K562 (cell line): ENCODE results near the gene CCDC201. TPM values are rescaled to one million over a fixed set of nuclear protein-coding genes. Genes with fewer than 3 reads are reported as not detected.

Experiments used
- ATAC-seq: fragments of 200-7000 bp; cut with Tn5 transposase; 3 replicates; pipeline ENCODE4 v1.9.1; 2020; ENCODE audit warnings: moderate library complexity
- BruUV-seq: library from RNA; stranded (reverse); fragments of 400-500 nt; replicated peaks from 2 replicates; lab custom pipeline; 2021; lab: Mats Ljungman, UMichigan
- CTCF ChIA-PET: fragments of 300-600 bp; formaldehyde crosslinking; extraction: SDS; loops from one replicate; lab custom pipeline; 2021; ENCODE audit warnings: low intra/inter-chr PET ratio; lab: Yijun Ruan, JAX
- POLR2A ChIA-PET: fragments of 300-600, 350-650 bp; sonication (Branson Sonifier 250); formaldehyde crosslinking; extraction: SDS; loops from one replicate; lab custom pipeline; 2021; ENCODE audit warnings: antibody characterized with exemption, inconsistent platforms; lab: Yijun Ruan, JAX
- DNase-seq, 4 experiments: peaks; one replicate each; pipeline versions ENCODE4 v3.0.0 to v3.0.0-alpha.2; 2011 to 2018; ENCODE audit warnings: low spot score in 3 of 4, mixed read lengths in 3 of 4; ENCODE audit errors: extremely low read depth in 1 of 4
- FAIRE-seq: peaks from 2 replicates; lab custom pipeline; 2011; peaks lifted over from hg19 to GRCh38; lab: Jason Lieb, UNC
- H2AFZ ChIP-seq: 2 replicates; pipeline ENCODE4 v1.6.0; 2011; ENCODE audit warnings: low read depth, low read length, control low read depth, inconsistent platforms
- H3K27ac ChIP-seq: fragments of 200-600 bp; 3 replicates; pipeline ENCODE4 v1.8.0; 2011; ENCODE audit warnings: low read depth, mild to moderate bottlenecking, control low read depth, inconsistent platforms, low read length, moderate library complexity, mixed read lengths; ENCODE audit errors: extremely low read depth
- H3K27me3 ChIP-seq, 2 experiments: fragments of 300-600 bp in 1 of 2; 2 replicates in 1 of 2; 3 replicates in 1 of 2; pipeline versions ENCODE4 v1.6.0 to v1.8.0; 2011; ENCODE audit warnings: inconsistent platforms in 2 of 2, low read length in 2 of 2, mild to moderate bottlenecking in 1 of 2, mixed read lengths in 1 of 2, moderate library complexity in 1 of 2; ENCODE audit not compliant: control insufficient read depth in 2 of 2, insufficient read depth in 2 of 2
- H3K36me3 ChIP-seq: fragments of 300-600 bp; 3 replicates; pipeline ENCODE4 v1.8.0; 2011; ENCODE audit warnings: mild to moderate bottlenecking, low read length, inconsistent platforms; ENCODE audit not compliant: control insufficient read depth, insufficient read depth
- H3K4me1 ChIP-seq, 2 experiments: fragments of 200-600 bp in 1 of 2; replicated peaks in 1 of 2; 2 replicates in 1 of 2; 3 replicates in 1 of 2; pipeline versions ENCODE4 v1.5.1 to v1.8.0; 2011; ENCODE audit warnings: inconsistent platforms in 2 of 2, low read length in 2 of 2, mild to moderate bottlenecking in 1 of 2, mixed read lengths in 1 of 2, moderate library complexity in 1 of 2; ENCODE audit not compliant: control insufficient read depth in 2 of 2, insufficient read depth in 2 of 2
- H3K4me2 ChIP-seq: 2 replicates; pipeline ENCODE4 v1.6.1; 2011; ENCODE audit warnings: low read length, control low read depth, inconsistent platforms, mixed read lengths; ENCODE audit not compliant: insufficient read depth
- H3K4me3 ChIP-seq: fragments of 200-600 bp; sonication (generic), shearing (Covaris generic); 2 replicates; pipeline ENCODE4 v1.5.1; 2016; ENCODE audit warnings: control low read depth, inconsistent platforms
- H3K79me2 ChIP-seq: fragments of 200-600 bp; 3 replicates; pipeline ENCODE4 v1.8.0; 2011; ENCODE audit warnings: low read length, inconsistent platforms; ENCODE audit not compliant: control insufficient read depth, insufficient read depth
- H3K9ac ChIP-seq, 2 experiments: 2 replicates each; pipeline versions ENCODE4 v1.6.0 to v1.6.1; 2011; ENCODE audit warnings: low read depth in 2 of 2, low read length in 2 of 2, control low read depth in 1 of 2, inconsistent platforms in 1 of 2, mild to moderate bottlenecking in 1 of 2, mixed read lengths in 1 of 2; ENCODE audit not compliant: insufficient read depth in 1 of 2
- H3K9me1 ChIP-seq: one replicate; pipeline ENCODE4 v1.6.0; 2011; ENCODE audit warnings: inconsistent platforms, mild to moderate bottlenecking, low read length, moderate library complexity; ENCODE audit not compliant: control insufficient read depth, insufficient read depth
- H3K9me3 ChIP-seq: replicated peaks from 2 replicates; pipeline ENCODE4 v1.5.1; 2011; ENCODE audit warnings: low read depth, low read length, inconsistent platforms; ENCODE audit not compliant: control insufficient read depth, insufficient read depth
- H4K20me1 ChIP-seq: replicated peaks from 2 replicates; pipeline ENCODE4 v1.6.1; 2011; ENCODE audit warnings: low read length, inconsistent platforms, mixed read lengths; ENCODE audit not compliant: control insufficient read depth, insufficient read depth
- CBFA2T2 ChIP-seq: fragments of 450-650 bp; conservative IDR thresholded peaks from 2 replicates; pipeline ENCODE4 v1.6.1; 2017; ENCODE audit warnings: mild to moderate bottlenecking
- CBFB ChIP-seq: sonication (generic); formaldehyde crosslinking; IDR thresholded peaks from 2 replicates; pipeline ENCODE4 v1.4.0; 2020; ENCODE audit warnings: mild to moderate bottlenecking, missing genetic modification reagents
- GABPA ChIP-seq: fragments of 200-800 bp; sonication (Bioruptor generic); conservative IDR thresholded peaks from 2 replicates; pipeline ENCODE4 v1.6.1; 2016; ENCODE audit warnings: low read depth, missing genetic modification characterization, missing compliant biosample characterization
- HEY1 ChIP-seq: fragments of 250-450 bp; sonication (Bioruptor Pico); IDR thresholded peaks from 2 replicates; pipeline ENCODE4 v1.5.0; 2020; ENCODE audit warnings: mild to moderate bottlenecking, moderate library complexity, borderline replicate concordance
- MAZ ChIP-seq, 2 experiments: fragments of 450-650 bp in 1 of 2; sonication (generic) in 1 of 2; formaldehyde crosslinking; IDR thresholded peaks in 1 of 2; conservative IDR thresholded peaks in 1 of 2; 2 replicates each; pipeline versions ENCODE4 v1.4.0 to v1.5.0; 2020; ENCODE audit warnings: mild to moderate bottlenecking in 1 of 2, missing genetic modification reagents in 1 of 2
- NELFE ChIP-seq: IDR thresholded peaks from 2 replicates; pipeline ENCODE4 v1.6.1; 2011; ENCODE audit warnings: mild to moderate bottlenecking; ENCODE audit not compliant: insufficient read depth, insufficient read length
- RBM17 ChIP-seq: fragments of 200-400 bp; formaldehyde crosslinking; IDR thresholded peaks from 2 replicates; pipeline ENCODE4 v1.6.1; 2017; ENCODE audit warnings: low read depth, mild to moderate bottlenecking, low read length, borderline replicate concordance
- TARDBP ChIP-seq: fragments of 450-650 bp; IDR thresholded peaks from 2 replicates; pipeline ENCODE4 v1.6.1; 2016
- ZFP30 ChIP-seq: fragments of 250-450 bp; sonication (Bioruptor Pico); IDR thresholded peaks from 2 replicates; pipeline ENCODE4 v1.8.0; 2022; ENCODE audit warnings: moderate library complexity, mild to moderate bottlenecking, inconsistent platforms, borderline replicate concordance
- WGBS: fragments of 100-300 bp; shearing (Covaris generic); methylation state at CpG from one replicate; pipeline ENCODE4 v1.1.6; 2016; ENCODE audit warnings: low coverage, mixed read lengths; ENCODE audit not compliant: insufficient coverage; ENCODE audit errors: missing lambda C conversion rate; 5-methylcytosine and 5-hydroxymethylcytosine counted together
- in situ Hi-C: fragments of 300-500 bp; cut with MboI; formaldehyde crosslinking; loops from 4 replicates; pipeline ENCODE4 v1.15.0; 2018; ENCODE audit warnings: inconsistent platforms, mixed read lengths
- intact Hi-C: fragments of 100-400 bp; cut with micrococcal nuclease; formaldehyde crosslinking; loops from 2 replicates; pipeline ENCODE4 v1.14.2; 2022
- polyA plus RNA-seq, 8 experiments: library from polyadenylated mRNA; depleted of rRNA in 4 of 8; stranded (reverse) in 5 of 8; unstranded in 3 of 8; fragments of >200 nt; fragmentation: Nextera tagmentation in 2 of 8; fragmentation: Illumina TruSeq in 1 of 8; extraction: Ambion mirVana in 2 of 8; extraction: Trizol in 1 of 8; gene quantifications; 2 replicates each; pipeline versions ENCODE4 v1.2.1 to v1.2.3, GENCODE V29; 2011 to 2014; ENCODE audit warnings: inconsistent platforms in 1 of 8, missing spikeins in 1 of 8
- total RNA-seq, 7 experiments: library from RNA; depleted of rRNA in 6 of 7; stranded (reverse); fragments of >200 nt in 6 of 7; fragmentation: Illumina TruSeq in 2 of 7; extraction: Trizol in 2 of 7; gene quantifications; 2 replicates each; pipeline versions ENCODE4 v1.2.1 to v1.2.3, GENCODE V29; 2011 to 2021; ENCODE audit warnings: low replicate concordance in 1 of 7
- TF ChIP-seq, protein P1 (sequence below): fragments of 450-650 bp; IDR thresholded peaks from 2 replicates; pipeline ENCODE4 v1.6.1; 2016; ENCODE audit warnings: low read depth, mild to moderate bottlenecking, moderate library complexity
- TF ChIP-seq, protein P2 (sequence below): IDR thresholded peaks from 2 replicates; pipeline ENCODE4 v1.6.1; 2012; ENCODE audit warnings: low read depth, low read length, improper control_type of control experiment, borderline replicate concordance

CCDC201 gene
- total and polyA plus RNA-seq, 9 of the 15 experiments (the other 6 are each of a cell fraction or from before 2014, with no cell fraction given) = not detected

DNA sequence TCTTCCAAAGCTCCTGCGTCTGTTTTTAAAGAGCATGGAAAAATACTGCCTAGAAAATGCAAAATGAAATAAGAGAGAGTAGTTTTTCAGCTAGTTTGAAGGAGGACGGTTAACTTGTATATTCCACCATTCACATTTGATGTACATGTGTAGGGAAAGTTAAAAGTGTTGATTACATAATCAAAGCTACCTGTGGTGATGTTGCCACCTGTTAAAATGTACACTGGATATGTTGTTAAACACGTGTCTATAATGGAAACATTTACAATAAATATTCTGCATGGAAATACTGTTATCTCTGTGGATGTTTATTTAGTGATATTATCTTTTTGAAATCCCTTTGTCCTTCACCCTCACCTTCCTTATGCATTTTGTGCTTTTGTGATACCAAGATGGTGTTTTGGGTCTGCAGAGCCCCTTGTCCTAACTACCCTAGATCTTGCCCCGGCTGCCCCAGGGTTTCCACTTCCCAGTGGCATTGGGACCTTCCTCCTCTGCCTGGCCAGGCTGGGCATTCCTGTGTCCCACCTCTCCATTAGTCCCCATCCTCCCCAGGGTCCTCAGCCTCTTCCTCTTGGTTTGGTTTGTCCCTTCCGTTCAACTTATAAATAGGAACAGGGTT is 20.6 kb upstream of the CCDC201 start:
- ATAC-seq (no peak), FAIRE-seq (no peak), DNase-seq (no peak)
- Histone ChIP-seq H4K20me1 (no peaks in the 10 kb centered on the region), H3K79me2 (no peaks in the 10 kb centered on the region), H3K27ac (no peak overlapping the region), H3K36me3 (no peaks in the 10 kb centered on the region), H3K4me1 (peaks cover 0 to 3% of the 10 kb centered on the region in 2 experiments; a peak in 1 of 5 replicates), H3K9me1 (no peaks in the 10 kb centered on the region), H2AFZ (no peak overlapping the region), H3K27me3 (peaks cover 3 to 20% of the 10 kb centered on the region in 2 experiments; a peak in 4 of 5 replicates), H3K9me3 (no peaks in the 10 kb centered on the region), H3K4me2 (no peak overlapping the region), H3K4me3 (no peak overlapping the region), H3K9ac (no peak overlapping the region)
- TF ChIP-seq NELFE = no peak
- no peak for TF ChIP-seq MAZ (CRISPR knock-in tag; conservative IDR thresholded peaks at IDR 0.05 in 1 of 2, IDR thresholded peaks at IDR 0.05 in 1 of 2)
- TF ChIP-seq TARDBP = no peak
- CTCF ChIA-PET = no interaction called here
- in situ Hi-C loops (no loop called here), intact Hi-C loops (no loop called here)
- no TSS peak for BruUV-seq
- POLR2A ChIA-PET = no interaction called here
- 0% methylated on average over 5 of the region's 5 CpGs for WGBS

DNA sequence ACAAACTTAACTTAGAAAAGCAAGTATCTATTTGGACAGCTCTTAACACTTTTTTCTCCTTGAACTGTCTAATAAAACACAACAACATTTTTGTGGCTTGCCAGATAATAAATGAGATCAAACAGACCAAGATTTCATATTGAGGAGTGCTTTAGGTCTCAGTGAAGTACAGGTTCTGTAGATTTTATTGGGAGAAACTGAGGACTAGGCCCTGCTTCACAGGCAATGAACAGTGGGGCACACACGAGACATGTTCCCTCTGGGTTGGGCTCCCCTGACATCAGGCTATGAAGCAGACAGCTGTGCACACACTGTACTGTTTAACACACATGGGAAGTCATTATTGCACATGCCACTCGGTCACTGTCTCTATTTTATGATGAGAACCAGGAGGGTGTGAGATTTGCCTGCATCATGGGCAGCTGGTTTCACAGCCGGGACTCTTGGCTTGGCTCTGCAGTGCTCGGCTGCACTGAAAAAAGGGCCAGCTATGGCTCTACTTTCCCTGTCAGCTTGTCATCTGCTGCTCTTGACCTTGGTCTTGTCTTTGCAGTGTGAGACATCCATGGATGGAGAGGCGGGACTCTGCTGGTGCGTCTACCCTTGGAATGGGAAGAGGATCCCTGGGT is 19.6 kb upstream of the CCDC201 start:
- Histone ChIP-seq H3K79me2 (no peaks in the 10 kb centered on the region), H3K27ac (no peak overlapping the region), H3K9ac (no peak overlapping the region), H2AFZ (no peak overlapping the region), H3K4me1 (peaks cover 0 to 6% of the 10 kb centered on the region in 2 experiments; a peak in 2 of 5 replicates), H3K27me3 (peaks cover 7 to 30% of the 10 kb centered on the region in 2 experiments; a peak in 4 of 5 replicates), H3K9me1 (no peaks in the 10 kb centered on the region), H3K9me3 (no peaks in the 10 kb centered on the region), H3K4me3 (no peak overlapping the region), H3K36me3 (no peaks in the 10 kb centered on the region), H3K4me2 (no peak overlapping the region), H4K20me1 (no peaks in the 10 kb centered on the region)
- ChIA-PET CTCF (no interaction called here), POLR2A (no interaction called here)
- 0% methylated on average over 6 of the region's 6 CpGs for WGBS
- BruUV-seq = no TSS peak
- no peak for ATAC-seq
- intact Hi-C loops (no loop called here), in situ Hi-C loops (no loop called here)
- DNase-seq = no peak
- no peak for FAIRE-seq
- TF ChIP-seq ZFP30 (CRISPR knock-in tag) = no peak
- no peak for TF ChIP-seq GABPA (tag)
- no peak for TF ChIP-seq CBFB (CRISPR knock-in tag)
- TF ChIP-seq, protein P1, sequence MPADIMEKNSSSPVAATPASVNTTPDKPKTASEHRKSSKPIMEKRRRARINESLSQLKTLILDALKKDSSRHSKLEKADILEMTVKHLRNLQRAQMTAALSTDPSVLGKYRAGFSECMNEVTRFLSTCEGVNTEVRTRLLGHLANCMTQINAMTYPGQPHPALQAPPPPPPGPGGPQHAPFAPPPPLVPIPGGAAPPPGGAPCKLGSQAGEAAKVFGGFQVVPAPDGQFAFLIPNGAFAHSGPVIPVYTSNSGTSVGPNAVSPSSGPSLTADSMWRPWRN = no peak
- no peak for TF ChIP-seq RBM17
- TF ChIP-seq, protein P2, sequence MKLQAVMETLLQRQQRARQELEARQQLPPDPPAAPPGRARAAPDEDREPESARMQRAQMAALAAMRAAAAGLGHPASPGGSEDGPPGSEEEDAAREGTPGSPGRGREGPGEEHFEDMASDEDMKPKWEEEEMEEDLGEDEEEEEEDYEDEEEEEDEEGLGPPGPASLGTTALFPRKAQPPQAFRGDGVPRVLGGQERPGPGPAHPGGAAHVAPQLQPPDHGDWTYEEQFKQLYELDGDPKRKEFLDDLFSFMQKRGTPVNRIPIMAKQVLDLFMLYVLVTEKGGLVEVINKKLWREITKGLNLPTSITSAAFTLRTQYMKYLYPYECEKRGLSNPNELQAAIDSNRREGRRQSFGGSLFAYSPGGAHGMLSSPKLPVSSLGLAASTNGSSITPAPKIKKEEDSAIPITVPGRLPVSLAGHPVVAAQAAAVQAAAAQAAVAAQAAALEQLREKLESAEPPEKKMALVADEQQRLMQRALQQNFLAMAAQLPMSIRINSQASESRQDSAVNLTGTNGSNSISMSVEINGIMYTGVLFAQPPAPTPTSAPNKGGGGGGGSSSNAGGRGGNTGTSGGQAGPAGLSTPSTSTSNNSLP = no peak
- no peak for TF ChIP-seq HEY1 (CRISPR knock-in tag)
- no peak for TF ChIP-seq CBFA2T2
